CD4-positive, alpha-beta T cell treated with Interleukin-6 at 100 ng/mL for 8 hours (primary cell): ENCODE measurements around the gene CEP19.

ENCODE experiments used
- DNase-seq: peaks from one replicate; pipeline ENCODE4 v3.0.0-alpha.2; 2020; ENCODE audit warnings: mixed read lengths, low spot score

The CEP19 gene

DNA sequence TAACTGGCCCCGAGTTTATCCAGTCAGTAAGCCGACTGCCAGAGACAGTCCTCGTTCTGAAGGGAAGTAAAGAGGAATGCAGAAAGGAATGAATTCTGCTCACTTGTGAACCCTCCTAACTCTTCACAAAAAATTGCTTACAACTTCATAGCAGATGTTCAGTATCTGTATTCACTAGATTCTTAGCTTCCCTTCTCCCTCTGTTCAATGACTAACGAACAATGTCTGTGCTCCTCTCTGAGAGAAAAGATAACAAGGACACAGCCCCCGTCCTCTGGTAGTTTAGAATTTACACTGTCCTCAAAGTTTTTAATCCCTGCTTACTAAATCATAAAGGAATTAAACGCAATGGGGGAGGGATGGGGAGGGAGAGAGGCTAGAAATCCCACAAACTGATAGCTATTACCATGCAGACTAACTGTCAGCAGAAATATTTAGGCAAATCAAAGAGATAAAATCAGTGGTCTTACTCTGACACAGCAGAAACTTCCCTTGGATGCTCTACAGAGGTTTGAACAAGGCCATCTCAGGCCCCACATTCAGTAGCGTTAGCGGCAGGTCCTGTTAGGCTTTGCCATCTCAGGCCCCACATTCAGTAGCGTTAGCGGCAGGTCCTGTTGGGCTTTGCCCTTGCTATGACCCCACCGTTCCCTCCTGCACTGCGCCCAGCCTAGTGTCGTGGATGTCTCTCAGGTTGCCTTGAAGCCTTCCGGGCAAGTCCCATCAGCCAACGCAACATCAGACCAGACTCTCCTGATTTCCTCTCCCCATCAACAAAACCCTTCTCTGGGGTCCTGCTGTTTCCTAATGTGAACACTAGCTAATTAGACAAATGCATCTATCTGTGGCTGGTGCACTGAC, 49.1 kb downstream of the CEP19 start:
- no peak for DNase-seq

- no peak for DNase-seq
Observed at GRCh38 chr3:196662033-196662432, 50.0 kb downstream of the CEP19 start.

DNA sequence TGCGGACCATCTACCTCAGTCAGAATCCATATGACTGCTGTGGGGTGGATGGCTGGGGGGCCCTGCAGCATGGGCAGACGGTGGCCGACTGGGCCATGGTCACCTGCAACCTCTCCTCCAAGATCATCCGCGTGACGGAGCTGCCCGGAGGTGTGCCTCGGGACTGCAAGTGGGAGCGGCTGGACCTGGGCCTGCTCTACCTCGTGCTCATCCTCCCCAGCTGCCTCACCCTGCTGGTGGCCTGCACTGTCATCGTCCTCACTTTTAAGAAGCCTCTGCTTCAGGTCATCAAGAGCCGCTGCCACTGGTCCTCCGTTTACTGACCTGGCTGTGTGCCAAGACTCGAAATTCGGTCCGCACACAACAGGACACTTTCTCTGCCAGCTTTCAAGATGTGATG, 50.6 kb downstream of the CEP19 start:
- no peak for DNase-seq

DNA sequence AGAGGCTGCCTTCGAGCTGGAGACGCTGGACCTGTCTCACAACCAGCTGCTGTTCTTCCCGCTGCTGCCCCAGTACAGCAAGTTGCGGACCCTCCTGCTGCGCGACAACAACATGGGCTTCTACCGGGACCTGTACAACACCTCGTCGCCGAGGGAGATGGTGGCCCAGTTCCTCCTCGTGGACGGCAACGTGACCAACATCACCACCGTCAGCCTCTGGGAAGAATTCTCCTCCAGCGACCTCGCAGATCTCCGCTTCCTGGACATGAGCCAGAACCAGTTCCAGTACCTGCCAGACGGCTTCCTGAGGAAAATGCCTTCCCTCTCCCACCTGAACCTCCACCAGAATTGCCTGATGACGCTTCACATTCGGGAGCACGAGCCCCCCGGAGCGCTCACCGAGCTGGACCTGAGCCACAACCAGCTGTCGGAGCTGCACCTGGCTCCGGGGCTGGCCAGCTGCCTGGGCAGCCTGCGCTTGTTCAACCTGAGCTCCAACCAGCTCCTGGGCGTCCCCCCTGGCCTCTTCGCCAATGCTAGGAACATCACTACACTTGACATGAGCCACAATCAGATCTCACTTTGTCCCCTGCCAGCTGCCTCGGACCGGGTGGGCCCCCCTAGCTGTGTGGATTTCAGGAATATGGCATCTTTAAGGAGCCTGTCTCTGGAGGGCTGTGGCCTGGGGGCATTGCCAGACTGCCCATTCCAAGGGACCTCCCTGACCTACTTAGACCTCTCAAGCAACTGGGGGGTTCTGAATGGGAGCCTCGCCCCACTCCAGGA, 51.5 kb downstream of the CEP19 start:
- DNase-seq: no peak

- DNase-seq: no peak
Observed at GRCh38 chr3:196659901-196660351, 52.1 kb downstream of the CEP19 start.
